Activated naive CD8-positive, alpha-beta T cell treated with anti-CD3 and anti-CD28 coated beads, Interleukin-2, amount 50 U/mL, for 16 hours (primary cell): ENCODE data around the gene RMND5B.
"Not testable (repeated sequence)": the region's sequence is repeated elsewhere in the genome, so short reads cannot be mapped to it uniquely, and the experiment has no call there.

ENCODE experiments used
- DNase-seq: peaks from one replicate; pipeline ENCODE4 v3.0.0-alpha.2; 2020; ENCODE audit warnings: low read depth, low spot score

The RMND5B gene

DNA sequence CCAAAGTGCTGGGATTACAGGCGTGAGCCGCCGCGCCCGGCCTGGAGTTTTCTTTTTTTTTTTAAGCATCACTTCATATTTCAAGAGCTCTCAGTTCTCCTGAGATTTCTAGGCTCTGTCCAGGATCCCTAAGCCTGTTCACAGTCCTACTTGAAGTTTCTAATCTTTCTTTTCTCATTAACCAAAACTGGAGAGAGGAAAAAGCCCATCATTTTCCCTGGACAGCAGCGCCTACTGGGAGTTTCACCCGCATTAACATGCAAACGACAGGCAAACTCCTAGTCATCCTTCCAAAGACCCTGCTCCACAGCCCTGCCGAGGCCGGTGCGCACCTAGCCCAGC, 609 bp upstream of the RMND5B start:
- not testable (repeated sequence) for DNase-seq

- DNase-seq = no peak
Observed at GRCh38 chr5:178131446-178131996, 707 bp downstream of the RMND5B start.

- no peak for DNase-seq
Observed at GRCh38 chr5:178136990-178137389, 6.2 kb downstream of the RMND5B start.

DNA sequence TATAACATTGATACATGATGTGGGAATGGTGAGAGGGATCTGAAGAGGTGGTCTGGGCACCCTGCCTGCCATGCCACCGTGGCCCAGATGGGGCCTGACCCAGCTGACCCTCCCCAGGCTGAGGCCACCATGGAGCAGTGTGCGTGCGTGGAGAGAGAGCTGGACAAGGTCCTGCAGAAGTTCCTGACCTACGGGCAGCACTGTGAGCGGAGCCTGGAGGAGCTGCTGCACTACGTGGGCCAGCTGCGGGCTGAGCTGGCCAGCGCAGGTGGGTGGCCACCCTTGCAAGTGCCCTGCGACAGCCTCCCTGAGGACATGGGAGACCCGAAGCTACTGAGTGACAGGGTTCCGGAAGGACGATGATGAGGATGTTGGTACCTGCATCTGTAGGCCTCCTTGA, 7.2 kb downstream of the RMND5B start:
- DNase-seq = no peak

DNA sequence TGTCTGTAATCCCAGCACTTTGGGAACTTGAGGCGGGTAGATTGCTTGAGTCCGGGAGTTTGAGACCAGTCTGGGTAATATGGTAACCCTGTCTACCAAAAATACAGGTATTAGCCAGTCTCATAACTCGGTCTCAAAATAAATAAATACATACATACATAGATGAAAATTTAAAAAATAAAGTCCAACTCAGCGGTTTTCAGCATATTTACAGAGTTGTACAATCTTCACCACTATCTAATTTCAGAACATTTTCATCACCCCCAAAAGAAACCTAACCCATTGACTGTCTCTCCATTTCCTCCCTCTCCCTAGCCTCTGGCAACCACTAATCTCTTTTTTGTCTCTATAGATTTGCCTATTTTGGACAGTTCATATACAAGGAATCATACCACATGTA, 10.7 kb downstream of the RMND5B start:
- no peak for DNase-seq

DNA sequence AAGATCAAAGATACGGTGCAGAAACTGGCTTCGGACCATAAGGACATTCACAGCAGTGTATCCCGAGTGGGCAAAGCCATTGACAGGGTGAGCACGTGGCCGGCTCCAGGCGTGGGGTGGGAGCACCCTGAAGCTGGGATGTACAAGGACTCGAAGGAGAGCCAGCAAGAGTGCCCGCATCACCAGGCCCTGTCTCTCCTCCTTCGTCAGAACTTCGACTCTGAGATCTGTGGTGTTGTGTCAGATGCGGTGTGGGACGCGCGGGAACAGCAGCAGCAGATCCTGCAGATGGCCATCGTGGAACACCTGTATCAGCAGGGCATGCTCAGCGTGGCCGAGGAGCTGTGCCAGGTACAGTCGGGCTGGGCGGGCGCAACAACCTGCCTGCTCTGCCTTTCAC, 11.8 kb downstream of the RMND5B start:
- no peak for DNase-seq

GRCh38 chr5:178143246-178143645, 12.4 kb downstream of the RMND5B start:
- DNase-seq = no peak

GRCh38 chr5:178143901-178144300, 13.1 kb downstream of the RMND5B start:
- no peak for DNase-seq

GRCh38 chr5:178145965-178146820, 15.4 kb downstream of the RMND5B start:
- DNase-seq = peak; percentile 39

DNA sequence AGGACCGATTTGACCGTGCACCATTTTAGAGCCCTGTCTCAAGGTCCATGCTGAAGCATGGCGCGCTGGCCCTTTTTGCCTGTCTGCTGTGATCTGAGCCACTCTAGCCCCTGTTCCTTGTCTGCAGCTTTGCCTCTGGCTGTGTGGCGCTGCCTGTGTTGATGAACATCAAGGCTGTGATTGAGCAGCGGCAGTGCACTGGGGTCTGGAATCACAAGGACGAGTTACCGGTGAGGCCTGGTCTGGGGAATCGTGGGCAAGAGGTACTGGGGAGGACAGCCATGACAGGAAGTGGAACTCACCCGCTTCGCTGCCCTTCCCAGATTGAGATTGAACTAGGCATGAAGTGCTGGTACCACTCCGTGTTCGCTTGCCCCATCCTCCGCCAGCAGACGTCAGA, 16.6 kb downstream of the RMND5B start:
- no peak for DNase-seq

DNA sequence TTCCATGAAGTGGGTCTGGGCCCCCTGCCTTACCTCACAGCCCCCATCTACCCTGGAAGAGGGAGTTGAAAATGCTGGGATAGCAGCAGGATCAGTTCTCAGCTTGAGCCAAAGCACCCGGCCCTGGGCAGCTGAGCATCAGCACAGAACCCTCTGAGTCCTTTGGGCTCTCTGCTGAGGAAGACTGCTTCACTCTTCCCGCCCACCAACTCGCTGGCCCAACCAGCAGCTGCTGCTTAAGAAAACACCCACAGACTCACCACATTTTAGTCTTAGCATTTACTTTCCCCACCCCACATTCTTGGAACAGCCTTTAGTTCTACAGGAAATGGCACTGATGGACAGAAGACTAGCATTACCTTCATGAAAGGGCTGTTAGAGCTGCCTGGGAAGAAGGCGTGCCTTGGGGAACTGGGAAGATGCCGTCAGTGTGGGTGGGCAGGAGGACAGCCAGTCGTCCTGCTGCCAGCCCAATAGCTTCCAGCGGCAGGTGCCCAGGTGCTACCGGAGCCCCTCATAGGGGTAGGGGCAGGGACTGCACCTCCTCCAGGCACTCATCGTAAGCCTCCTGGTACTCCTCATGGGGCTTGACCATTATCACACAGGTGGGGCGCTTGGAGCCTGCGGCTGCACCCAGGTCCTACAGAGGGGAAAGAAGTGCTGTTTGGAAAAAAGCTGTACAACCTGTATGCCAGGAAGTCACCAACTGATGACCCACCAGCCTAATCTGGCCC, 18.6 kb downstream of the RMND5B start:
- no peak for DNase-seq

DNA sequence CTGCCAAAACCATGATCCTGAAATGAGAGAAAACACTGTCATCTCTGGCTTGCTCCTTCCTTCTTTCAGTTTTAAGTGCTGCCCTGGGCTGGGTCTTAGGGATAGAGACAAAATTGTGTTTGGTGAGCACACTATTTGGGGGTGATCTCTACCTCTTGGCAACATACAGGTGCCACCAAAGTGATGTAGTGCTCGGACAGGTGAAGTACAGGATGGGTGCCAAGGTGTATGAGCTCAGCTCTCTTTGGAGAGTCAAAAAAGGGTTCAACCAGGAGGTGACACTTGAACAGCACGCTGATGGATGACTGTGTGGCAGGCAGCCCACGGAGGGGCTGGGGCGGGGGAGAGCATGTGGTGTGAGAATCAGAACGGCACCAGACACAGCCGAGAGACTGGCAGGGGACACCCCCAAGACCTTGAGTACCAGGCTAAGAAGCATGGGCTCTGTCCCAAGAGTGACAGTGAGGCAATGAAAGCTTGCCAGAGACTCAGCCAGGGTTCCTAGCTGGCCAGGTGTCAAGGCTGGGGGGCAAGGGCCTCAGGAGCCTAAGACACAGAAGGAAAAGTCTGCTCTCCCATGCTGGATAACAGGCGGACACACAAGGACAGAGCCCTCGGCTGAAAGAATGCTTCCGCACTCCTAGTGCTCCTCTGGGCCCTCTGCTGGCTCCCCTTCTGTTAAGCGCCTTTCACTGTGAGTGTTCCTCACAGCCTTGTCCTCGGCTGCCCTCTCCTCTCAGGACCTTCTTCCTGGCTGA, 20.3 kb downstream of the RMND5B start:
- DNase-seq = no peak

GRCh38 chr5:178152491-178153444, 22.0 kb downstream of the RMND5B start:
- DNase-seq = no peak

- DNase-seq = peak; percentile 97
Observed at GRCh38 chr5:178153530-178154340, 22.9 kb downstream of the RMND5B start, which contains the start of gene NHP2. TSS of gene NHP2 (minus strand) at chr5:178153885. CDS start at chr5:178153817, 68 bp downstream.

DNA sequence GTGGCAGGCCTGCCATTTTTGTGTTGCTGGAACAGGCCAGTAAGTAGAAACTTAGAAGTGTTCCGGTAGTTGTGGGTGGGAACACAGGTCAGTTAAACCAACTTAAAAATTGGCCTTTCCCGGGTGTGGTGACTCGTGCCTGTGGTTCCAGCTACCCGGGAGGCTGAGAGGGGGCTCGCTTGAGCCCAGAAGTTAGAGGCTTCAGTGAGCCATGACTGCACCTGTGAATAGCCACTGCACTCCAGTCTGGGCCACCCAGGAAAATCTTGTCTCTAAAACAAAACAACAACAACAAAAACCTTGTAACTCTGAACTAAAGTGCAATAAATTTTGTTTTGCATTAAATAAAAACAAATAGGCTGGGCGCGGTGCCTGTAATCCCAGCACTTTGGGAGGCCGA, 24.3 kb downstream of the RMND5B start:
- no peak for DNase-seq

- no peak for DNase-seq
Observed at GRCh38 chr5:178160176-178160575, 29.4 kb downstream of the RMND5B start.

GRCh38 chr5:178162481-178162880, 31.7 kb downstream of the RMND5B start:
- no peak for DNase-seq

DNA sequence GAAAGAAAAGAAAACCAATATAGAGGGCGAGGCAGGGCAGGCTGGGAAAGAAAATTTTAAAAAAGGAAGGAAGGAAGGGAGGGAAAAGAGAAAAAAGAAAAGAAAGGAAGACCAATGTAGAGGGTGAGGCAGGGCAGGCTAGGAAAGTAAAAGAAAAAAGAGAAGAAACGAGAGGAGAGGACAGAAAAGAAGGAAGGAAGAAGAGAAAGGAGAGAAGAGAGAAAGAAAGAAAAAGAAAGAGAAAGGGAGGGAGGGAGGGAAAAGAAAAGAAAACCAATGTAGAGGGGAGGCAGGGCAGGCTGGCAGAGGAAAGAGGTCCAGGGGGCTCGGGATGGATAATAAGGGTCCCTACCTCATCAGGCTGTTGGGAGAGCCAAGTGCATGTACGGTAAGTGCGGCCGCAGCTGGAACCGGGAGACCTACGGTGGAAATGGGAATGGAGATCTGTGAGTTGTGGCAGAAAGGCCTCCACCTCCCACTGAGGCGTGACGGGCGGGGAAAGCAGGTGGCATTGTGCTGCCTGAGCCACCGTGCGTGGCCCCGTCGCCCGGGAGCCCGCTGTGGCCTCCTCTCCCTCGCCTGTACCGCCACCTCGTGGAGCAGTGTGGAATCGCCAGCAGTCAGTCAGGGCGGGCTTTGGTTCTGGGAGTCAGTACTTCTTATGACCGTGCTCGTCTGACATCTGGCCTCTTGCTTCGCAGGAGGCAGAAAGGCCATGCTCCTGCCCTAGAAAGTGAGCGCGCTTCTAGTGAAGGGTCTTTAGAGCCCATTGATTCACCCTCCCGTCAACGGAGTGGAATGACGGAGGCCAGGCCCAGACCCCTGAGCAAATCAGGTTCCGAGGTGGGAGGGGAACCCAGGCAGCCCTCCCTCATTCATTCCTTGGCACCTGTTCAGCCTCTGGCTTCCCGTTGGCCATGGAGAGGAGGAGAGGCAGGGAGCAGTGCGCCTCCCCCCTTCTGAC, 33.2 kb downstream of the RMND5B start:
- peak; percentile 90 for DNase-seq

DNA sequence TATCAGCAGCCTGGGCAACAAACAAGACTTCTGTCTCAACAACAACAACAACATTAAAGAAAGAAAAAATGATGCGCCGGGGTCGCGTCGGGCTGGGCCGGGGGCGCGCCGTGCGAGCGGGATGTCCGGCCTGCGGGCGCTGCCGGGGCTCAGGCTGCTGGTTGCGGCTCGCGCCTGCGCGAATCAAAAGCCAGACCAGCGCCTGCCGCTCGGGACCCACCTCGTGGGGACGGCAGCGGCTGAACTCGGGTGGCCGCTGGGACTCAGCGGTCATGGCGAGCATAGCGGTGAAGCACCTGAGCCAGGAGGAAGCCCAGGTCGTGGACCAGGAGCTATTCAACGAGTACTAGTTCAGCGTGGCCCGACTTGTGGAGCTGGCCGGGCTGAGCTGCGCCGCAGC, 34.8 kb downstream of the RMND5B start:
- DNase-seq = no peak
